NK-92 treated with Interleukin-12 subunit alpha and Interleukin-12 subunit beta, amount 100 ng/mL, for 24 hours (cell line): Measurements from ENCODE around the gene GPS1.

ENCODE experiments used
- DNase-seq: peaks from one replicate; lab custom pipeline; 2025; lab: John Stamatoyannopoulos, UW

The GPS1 gene

DNA sequence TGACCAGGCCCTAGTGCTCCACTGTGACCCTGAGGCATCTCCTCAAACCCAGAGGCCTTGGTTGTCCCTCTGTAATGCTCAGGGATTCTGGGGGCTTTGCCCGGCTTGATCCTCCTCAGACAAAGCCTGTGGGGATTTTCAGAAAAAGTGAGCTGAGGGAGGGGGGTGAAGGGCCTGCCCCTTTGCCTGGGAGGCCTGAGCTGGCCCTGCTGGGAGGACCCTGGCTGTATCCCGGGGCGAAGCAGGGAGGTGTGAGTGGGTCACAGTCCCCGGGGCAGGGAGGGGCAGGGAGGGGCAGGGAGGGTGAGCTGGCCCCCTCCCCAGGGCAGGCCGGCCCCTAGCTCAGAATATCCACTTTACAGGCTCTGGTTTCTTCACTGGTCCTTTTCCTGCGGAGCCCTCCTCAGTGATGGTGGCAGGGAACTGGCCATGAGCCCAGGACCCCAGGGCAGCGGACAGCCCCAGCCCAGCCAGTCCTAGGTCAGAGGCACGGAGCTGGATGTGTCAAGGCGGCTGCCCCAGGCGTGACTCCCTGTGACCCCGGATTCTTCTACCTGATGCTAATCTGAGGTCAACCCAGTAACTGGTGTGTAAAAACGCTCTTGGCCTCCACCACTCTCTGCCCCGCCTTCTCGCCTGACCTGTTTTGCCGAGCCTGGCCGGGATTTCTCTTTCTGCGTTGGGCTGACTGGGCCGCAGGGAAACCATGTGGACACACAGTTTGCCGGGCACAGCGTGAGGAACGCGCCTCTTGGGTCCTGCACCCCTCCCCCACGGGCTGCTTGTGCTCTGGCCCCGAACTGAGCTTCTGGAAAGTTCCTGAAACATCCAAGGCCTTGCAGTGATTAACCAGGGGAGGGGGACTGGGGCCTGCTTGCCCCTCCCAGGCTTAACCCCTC is 52.1 kb downstream of the GPS1 start:
- DNase-seq = no peak

DNA sequence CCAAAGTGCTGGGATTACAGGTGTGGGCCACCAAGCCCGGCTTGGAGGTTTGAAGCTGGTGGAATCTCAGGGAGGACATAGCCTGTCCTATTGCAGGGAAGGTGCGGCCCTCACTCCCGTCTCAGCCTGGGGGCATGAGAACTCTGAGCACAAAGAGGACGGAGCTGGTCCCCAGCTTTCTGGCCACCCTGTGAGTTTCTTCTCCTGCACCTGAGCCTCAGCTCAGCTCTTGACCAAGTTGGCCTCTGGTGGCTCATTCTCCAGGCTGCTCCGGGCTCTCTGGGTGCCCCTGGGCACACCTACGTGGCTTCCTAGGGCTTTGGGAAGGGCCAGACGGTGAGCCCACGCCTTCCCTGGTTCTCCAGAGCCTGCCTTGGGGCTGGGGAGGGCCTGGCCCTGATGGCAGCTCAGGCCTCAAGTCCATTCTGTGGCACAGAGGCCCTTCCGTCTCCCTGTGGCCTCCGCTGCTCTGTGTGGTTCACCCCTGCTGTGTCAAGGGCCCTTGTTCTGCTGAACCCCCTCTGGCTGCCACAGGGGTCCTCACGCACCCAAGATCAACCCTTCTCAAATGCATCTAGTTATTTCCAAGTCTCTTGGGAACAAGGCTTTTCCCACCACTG is 53.2 kb downstream of the GPS1 start:
- DNase-seq = no peak

DNA sequence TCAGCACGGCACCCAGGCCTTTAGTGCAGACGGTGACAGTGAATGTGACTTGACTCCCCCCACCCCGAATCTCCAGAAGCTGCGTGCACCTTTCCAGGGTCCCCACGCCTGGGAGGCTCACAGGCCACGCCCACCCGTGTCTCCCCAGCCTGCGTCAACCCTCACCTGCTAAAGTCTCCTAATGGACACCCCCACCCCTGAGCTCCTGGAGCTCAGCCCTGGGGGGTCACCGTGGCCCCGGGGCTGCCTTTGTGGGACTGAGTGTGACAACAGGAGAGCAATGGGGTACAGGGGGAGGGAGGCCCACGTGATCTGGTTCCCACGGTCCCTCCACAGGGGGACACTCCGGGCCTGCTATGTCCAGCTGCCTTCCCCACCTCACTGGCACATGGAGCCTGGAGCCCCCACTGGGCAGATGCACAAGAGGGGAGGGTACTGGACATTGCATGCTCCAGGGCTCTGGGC is 53.8 kb downstream of the GPS1 start:
- DNase-seq = no peak

DNA sequence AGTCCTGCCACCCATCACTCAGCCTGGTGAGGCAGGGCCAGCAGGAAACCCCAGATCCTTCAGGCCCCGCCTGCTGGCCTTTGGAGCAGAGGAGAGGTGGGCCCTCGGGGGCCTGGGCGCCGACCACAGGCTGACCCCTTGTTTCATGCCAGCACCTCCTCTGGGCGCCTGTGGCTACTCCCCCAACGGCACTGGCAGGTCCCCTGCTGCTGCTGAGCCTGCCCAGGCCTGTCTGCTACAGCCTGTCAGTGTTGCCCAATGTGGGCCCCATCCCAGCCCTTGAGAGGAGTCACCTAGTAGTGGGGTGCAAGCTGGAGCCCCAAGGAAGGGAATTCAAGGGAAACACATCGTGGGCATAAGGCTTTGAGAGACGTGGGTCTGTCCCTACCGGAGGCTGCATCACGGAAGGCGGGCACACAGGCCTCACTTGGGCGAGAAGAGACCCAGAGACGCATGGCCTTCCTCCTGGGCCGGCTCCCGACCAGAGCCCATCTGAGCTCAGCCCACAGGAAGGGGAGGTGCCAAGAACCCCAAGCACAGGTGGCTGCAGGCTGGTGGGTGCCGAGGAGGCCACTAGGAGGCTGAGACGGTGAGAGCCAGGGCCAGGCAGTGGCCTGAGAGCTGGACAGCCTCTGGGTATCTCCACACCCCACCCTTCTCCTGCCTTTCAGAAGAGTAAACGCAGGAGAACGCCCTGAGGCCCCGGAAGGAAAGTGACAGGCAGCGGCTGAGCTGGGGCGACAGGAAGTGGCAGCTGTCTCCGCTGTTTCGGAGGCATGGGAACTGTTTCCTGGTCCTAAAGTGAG is 54.4 kb downstream of the GPS1 start:
- DNase-seq = peak; percentile 62

DNA sequence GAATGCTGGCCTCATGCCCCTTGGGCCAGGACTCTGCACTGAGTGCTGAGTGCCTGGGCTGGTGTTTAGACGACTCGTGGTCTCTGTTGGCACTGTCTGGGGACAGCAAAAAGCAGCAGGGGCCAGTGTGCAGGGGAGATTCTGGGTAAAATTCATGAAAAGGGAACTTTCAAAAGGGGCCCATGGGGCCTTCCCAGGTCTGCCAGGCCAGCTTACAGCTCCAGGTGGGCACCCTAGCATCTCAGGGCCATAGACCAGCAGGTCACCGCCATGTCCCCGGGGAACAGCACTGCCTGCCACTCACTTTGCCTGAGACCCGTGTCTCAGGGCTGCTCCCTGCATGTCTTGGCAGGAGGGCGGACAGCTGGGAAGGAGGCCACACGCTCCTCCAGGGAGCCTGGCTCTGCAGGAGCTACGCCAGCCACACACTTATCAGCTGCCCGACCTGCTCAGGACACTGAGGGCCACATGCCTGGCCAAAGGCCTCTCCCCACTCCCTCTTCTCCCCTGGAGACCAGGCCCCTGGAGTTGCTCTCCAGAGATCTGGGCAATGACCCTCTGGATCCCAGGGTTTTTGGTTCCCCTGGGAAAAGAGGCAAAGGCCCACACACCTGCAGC is 55.1 kb downstream of the GPS1 start:
- no peak for DNase-seq
